Ascending aorta (tissue), 2 donors: ENCODE data around the gene CCR7. TPM values are rescaled to one million over a fixed set of nuclear protein-coding genes. Genes with fewer than 3 reads are reported as not detected.

Experiments
- DNase-seq, 2 donors: peaks; one replicate each; pipeline ENCODE4 v3.0.0-alpha.2; 2019; ENCODE audit warnings: low spot score in 2 of 2
- H3K27ac ChIP-seq, 2 donors: fragments of 200-600 bp; sonication (generic); one replicate each; pipeline ENCODE4 v1.5.1; 2016 to 2017; ENCODE audit warnings: mild to moderate bottlenecking in 1 of 2
- H3K27me3 ChIP-seq: fragments of 200-600 bp; sonication (generic); one replicate; pipeline ENCODE4 v1.5.1; 2017
- H3K36me3 ChIP-seq, 2 donors: fragments of 200-600 bp; sonication (generic); one replicate each; pipeline ENCODE4 v1.5.1; 2016
- H3K4me1 ChIP-seq, 2 donors: fragments of 200-600 bp; sonication (generic); one replicate each; pipeline ENCODE4 v1.5.1; 2016 to 2017; ENCODE audit warnings: mild to moderate bottlenecking in 1 of 2
- H3K4me3 ChIP-seq, 2 donors: fragments of 200-600 bp; sonication (generic); one replicate each; pipeline ENCODE4 v1.5.1; 2016 to 2017; ENCODE audit warnings: mild to moderate bottlenecking in 1 of 2
- H3K9me3 ChIP-seq, 2 donors: fragments of 200-600 bp; sonication (generic); one replicate each; pipeline ENCODE4 v1.5.1; 2016
- CTCF ChIP-seq, 3 experiments: fragments of 200-600 bp in 2 of 3; fragments of 450-650 bp in 1 of 3; sonication (generic) in 2 of 3; IDR thresholded peaks; one replicate each; pipeline ENCODE4 v1.5.1; 2016 to 2019; ENCODE audit warnings: antibody characterized with exemption in 3 of 3, mild to moderate bottlenecking in 1 of 3, moderate library complexity in 1 of 3
- intact Hi-C: fragments of 100-400 bp; cut with DNase I; formaldehyde crosslinking; loops from one replicate; pipeline ENCODE4 v1.15.1; 2023
- total RNA-seq: library from RNA; depleted of rRNA; stranded (reverse); fragments of >200 nt; gene quantifications from one replicate; pipeline ENCODE4 v1.1.0, GENCODE V29; 2016

The CCR7 gene
- total RNA-seq, 1 donor from 2014 or later, result not detected

DNA sequence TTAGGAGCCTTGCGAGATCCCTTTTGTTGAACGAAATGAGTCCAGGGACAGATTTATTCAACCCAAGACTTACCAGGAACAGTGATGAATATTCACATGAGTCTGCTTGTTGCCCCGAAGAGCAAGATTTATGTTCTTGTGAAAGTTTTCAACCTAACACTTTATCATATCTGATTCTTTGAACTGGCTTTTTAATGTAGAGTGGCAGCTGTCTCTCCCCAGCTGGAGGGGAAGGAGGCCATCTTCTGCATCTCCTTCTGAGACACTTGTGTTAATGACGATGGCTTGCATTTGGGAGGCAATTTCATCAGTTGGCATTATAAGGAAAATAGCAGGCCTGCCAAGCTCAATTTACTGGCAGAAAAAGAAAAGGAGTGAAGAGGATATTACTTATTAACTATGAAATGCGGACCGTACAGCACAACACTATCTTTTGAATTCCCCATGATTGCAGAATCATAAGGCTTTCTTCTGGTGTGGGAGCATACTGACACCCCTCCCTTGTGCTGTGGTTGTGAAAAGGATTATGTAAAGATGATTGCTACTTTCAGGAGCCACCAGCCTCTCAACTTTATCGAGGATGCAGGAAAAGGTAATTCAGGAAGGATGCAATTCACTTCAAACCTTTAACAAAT lies 46.7 kb upstream of the CCR7 start:
- Histone ChIP-seq H3K27me3 (no peaks in the 10 kb centered on the region), H3K9me3 (no peaks in the 10 kb centered on the region), H3K27ac (no peak overlapping the region), H3K4me1 (no peaks in the 10 kb centered on the region), H3K4me3 (no peak overlapping the region), H3K36me3 (no peaks in the 10 kb centered on the region)
- no peak for TF ChIP-seq CTCF (IDR thresholded peaks at IDR 0.05)
- intact Hi-C loops, result no loop called here
- no peak for DNase-seq

GRCh38 chr17:40610359-40610758 lies 45.1 kb upstream of the CCR7 start:
- Histone ChIP-seq H3K4me3 (no peak overlapping the region), H3K4me1 (no peaks in the 10 kb centered on the region), H3K27ac (no peak overlapping the region), H3K9me3 (no peaks in the 10 kb centered on the region), H3K27me3 (no peaks in the 10 kb centered on the region), H3K36me3 (no peaks in the 10 kb centered on the region)
- no peak for DNase-seq
- no peak for TF ChIP-seq CTCF (IDR thresholded peaks at IDR 0.05)
- intact Hi-C loops, result no loop called here

DNA sequence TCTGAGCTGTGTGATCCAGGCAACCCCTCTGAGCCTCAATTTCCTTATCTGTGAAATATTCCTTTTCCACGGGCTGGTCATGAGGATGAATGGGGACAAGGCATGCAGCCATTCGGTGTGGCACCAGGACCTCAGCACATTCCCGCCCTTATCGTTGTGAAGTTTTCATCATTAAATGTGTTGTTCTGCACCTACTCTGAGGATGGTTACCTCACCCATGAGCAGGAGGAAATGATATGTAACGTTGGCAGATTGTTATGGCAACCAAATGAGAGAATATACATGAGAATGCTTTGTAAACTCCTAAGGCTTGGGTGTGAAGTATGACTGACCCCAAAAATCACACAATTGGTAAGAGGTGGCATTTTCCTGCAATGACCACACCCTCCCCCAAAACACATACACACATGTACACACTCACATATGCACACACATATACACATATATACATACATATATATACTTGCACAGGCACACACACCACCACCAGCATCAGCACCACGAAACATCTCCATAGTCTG lies 42.8 kb upstream of the CCR7 start:
- H3K4me1 ChIP-seq, result no peaks in the 10 kb centered on the region
- no peaks in the 10 kb centered on the region for H3K9me3 ChIP-seq

DNA sequence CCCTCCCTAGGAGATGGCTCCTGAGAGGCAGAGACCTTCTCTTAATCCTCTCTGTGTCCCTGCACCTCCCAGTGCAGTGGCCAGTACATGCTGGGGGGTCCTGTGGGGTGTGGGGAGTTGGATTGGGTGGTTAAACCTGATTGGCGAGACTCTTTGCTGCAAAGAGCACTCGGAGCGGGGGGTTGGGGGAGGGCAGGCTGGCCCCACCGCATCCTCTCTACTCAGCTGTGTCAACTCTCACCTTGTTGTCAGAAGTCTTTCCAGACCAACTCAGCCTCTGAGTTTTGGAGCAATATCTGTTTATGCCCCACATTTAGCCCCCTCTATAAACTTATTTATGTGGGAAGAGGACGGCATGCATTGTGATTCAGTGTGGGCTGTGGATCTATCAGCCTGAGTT lies 42.4 kb upstream of the CCR7 start:
- intact Hi-C loops, result no loop called here

More for the DNA sequence above, 42.8 kb upstream of the CCR7 start:
- H3K4me3 ChIP-seq, result no peak overlapping the region
- no peaks in the 10 kb centered on the region for H3K27me3 ChIP-seq
- DNase-seq, result no peak
- no peak for TF ChIP-seq CTCF (IDR thresholded peaks at IDR 0.05)
- intact Hi-C loops, result no loop called here
- no peak overlapping the region for H3K27ac ChIP-seq
- no peaks in the 10 kb centered on the region for H3K36me3 ChIP-seq

GRCh38 chr17:40606548-40607353 lies 41.5 kb upstream of the CCR7 start:
- Histone ChIP-seq H3K27ac (no peak overlapping the region), H3K36me3 (no peaks in the 10 kb centered on the region), H3K27me3 (no peaks in the 10 kb centered on the region), H3K4me1 (no peaks in the 10 kb centered on the region), H3K9me3 (no peaks in the 10 kb centered on the region), H3K4me3 (no peak overlapping the region)
- intact Hi-C loops, result no loop called here
- TF ChIP-seq CTCF (IDR thresholded peaks at IDR 0.05), result no peak
- DNase-seq, result no peak

More for the DNA sequence above, 42.4 kb upstream of the CCR7 start:
- no peak for TF ChIP-seq CTCF (IDR thresholded peaks at IDR 0.05)
- Histone ChIP-seq H3K4me3 (no peak overlapping the region), H3K27ac (no peak overlapping the region), H3K4me1 (no peaks in the 10 kb centered on the region), H3K9me3 (no peaks in the 10 kb centered on the region), H3K27me3 (no peaks in the 10 kb centered on the region), H3K36me3 (no peaks in the 10 kb centered on the region)
- no peak for DNase-seq
